ENCODE data around the gene ZC3H6. TPM values are rescaled to one million over a fixed set of nuclear protein-coding genes. Genes with fewer than 3 reads are reported as not detected.

Gene ZC3H6
- total and polyA plus RNA-seq, 4 experiments from 2014 or later = 4.6 to 43.2 (median 22.2) TPM

GRCh38 chr2:112321375-112322320, 46.3 kb downstream of the ZC3H6 start:
- Mint-ChIP-seq H3K4me3 (no peak overlapping the region), H3K36me3 (peaks cover 41 to 45% of the 10 kb centered on the region in 2 donors), H3K9me3 (no peaks in the 10 kb centered on the region), H3K4me1 (no peaks in the 10 kb centered on the region), H3K27ac (no peak overlapping the region), H3K27me3 (no peaks in the 10 kb centered on the region)
- H3K9me3 ChIP-seq (ENCODE audit: control insufficient read depth in 1 of 2, low read length in 2 of 2) = no peaks in the 10 kb centered on the region
- H3K4me3 ChIP-seq (ENCODE audit: low read length in 2 of 2) = no peak overlapping the region
- H3K27me3 ChIP-seq (ENCODE audit: insufficient read depth, low read length) = no peaks in the 10 kb centered on the region
- no peak overlapping the region for H3K27ac ChIP-seq (ENCODE audit: low read depth, low read length)
- intact Hi-C loops (cut with micrococcal nuclease) = no loop called here
- H3K4me1 ChIP-seq (ENCODE audit: insufficient read depth, low read length) = no peaks in the 10 kb centered on the region
- no peak for DNase-seq
- CTCF ChIA-PET (ENCODE audit: partially characterized antibody) = interaction anchor here (0.7 kb wide), 1 partner anchor 177 kb away, joined by 3 read pairs; no protein-coding TSS in a partner anchor
- H3K36me3 ChIP-seq (ENCODE audit: insufficient read depth, low read length) = peaks cover 19% of the 10 kb centered on the region
- POLR2A ChIA-PET (ENCODE audit: partially characterized antibody) = no interaction called here

- Mint-ChIP-seq H3K27me3 (no peaks in the 10 kb centered on the region), H3K4me3 (no peak overlapping the region), H3K9me3 (no peaks in the 10 kb centered on the region), H3K27ac (peak overlapping the region in 1 of 7 donors; percentile 42), H3K4me1 (no peaks in the 10 kb centered on the region), H3K36me3 (peaks cover 43 to 48% of the 10 kb centered on the region in 2 donors)
- CTCF ChIA-PET (ENCODE audit: partially characterized antibody) = no interaction called here
- no peak for DNase-seq
- no peak overlapping the region for H3K27ac ChIP-seq (ENCODE audit: low read depth, low read length)
- intact Hi-C loops (cut with micrococcal nuclease) = no loop called here
- no peaks in the 10 kb centered on the region for H3K27me3 ChIP-seq (ENCODE audit: insufficient read depth, low read length)
- no peaks in the 10 kb centered on the region for H3K9me3 ChIP-seq (ENCODE audit: control insufficient read depth in 1 of 2, low read length in 2 of 2)
- peaks cover 19% of the 10 kb centered on the region for H3K36me3 ChIP-seq (ENCODE audit: insufficient read depth, low read length)
- no peak overlapping the region for H3K4me3 ChIP-seq (ENCODE audit: low read length in 2 of 2)
- POLR2A ChIA-PET (ENCODE audit: partially characterized antibody) = no interaction called here
- H3K4me1 ChIP-seq (ENCODE audit: insufficient read depth, low read length) = no peaks in the 10 kb centered on the region
Observed at GRCh38 chr2:112322919-112323318, 47.5 kb downstream of the ZC3H6 start.

- Mint-ChIP-seq H3K27me3 (no peaks in the 10 kb centered on the region), H3K4me3 (no peak overlapping the region), H3K36me3 (peaks cover 28 to 37% of the 10 kb centered on the region in 2 donors), H3K9me3 (no peaks in the 10 kb centered on the region), H3K4me1 (no peaks in the 10 kb centered on the region), H3K27ac (peak overlapping the region in 1 of 7 donors; percentile 15)
- no peak overlapping the region for H3K4me3 ChIP-seq (ENCODE audit: low read length in 2 of 2)
- H3K27me3 ChIP-seq (ENCODE audit: insufficient read depth, low read length) = no peaks in the 10 kb centered on the region
- intact Hi-C loops (cut with micrococcal nuclease) = no loop called here
- no peaks in the 10 kb centered on the region for H3K9me3 ChIP-seq (ENCODE audit: control insufficient read depth in 1 of 2, low read length in 2 of 2)
- no peaks in the 10 kb centered on the region for H3K4me1 ChIP-seq (ENCODE audit: insufficient read depth, low read length)
- H3K27ac ChIP-seq (ENCODE audit: low read depth, low read length) = no peak overlapping the region
- no peaks in the 10 kb centered on the region for H3K36me3 ChIP-seq (ENCODE audit: insufficient read depth, low read length)
- DNase-seq = no peak
- ChIA-PET CTCF (ENCODE audit: partially characterized antibody) (interaction anchor here (1.6 kb wide), 1 partner anchor 73 kb away, joined by 5 read pairs; no protein-coding TSS in a partner anchor), POLR2A (ENCODE audit: partially characterized antibody) (no interaction called here)
Observed at GRCh38 chr2:112332123-112332696, 56.8 kb downstream of the ZC3H6 start.

- no peaks in the 10 kb centered on the region for H3K9me3 Mint-ChIP-seq
- peaks cover 15 to 18% of the 10 kb centered on the region in 2 donors for H3K36me3 Mint-ChIP-seq
- H3K9me3 ChIP-seq (ENCODE audit: control insufficient read depth in 1 of 2, low read length in 2 of 2) = no peaks in the 10 kb centered on the region
- CTCF ChIA-PET (ENCODE audit: partially characterized antibody) = interaction anchor here (1.0 to 1.2 kb wide), 2 partner anchors 26 to 214 kb away, joined by 3 read pairs; no protein-coding TSS in a partner anchor
- H3K4me3 ChIP-seq (ENCODE audit: low read length in 2 of 2) = no peak overlapping the region
- POLR2A ChIA-PET (ENCODE audit: partially characterized antibody) = interaction anchor here (1.5 kb wide), 1 partner anchor 81 kb away, joined by 3 read pairs; the partner anchor contains the start of gene ZC3H8
- H3K4me1 ChIP-seq (ENCODE audit: insufficient read depth, low read length) = no peaks in the 10 kb centered on the region
- intact Hi-C loops (cut with micrococcal nuclease) = no loop called here
- no peak for DNase-seq
- no peak overlapping the region for H3K4me3 Mint-ChIP-seq
- H3K27ac ChIP-seq (ENCODE audit: low read depth, low read length) = no peak overlapping the region
- no peaks in the 10 kb centered on the region for H3K36me3 ChIP-seq (ENCODE audit: insufficient read depth, low read length)
- no peaks in the 10 kb centered on the region for H3K4me1 Mint-ChIP-seq
- H3K27ac Mint-ChIP-seq = no peak overlapping the region
- H3K27me3 ChIP-seq (ENCODE audit: insufficient read depth, low read length) = no peaks in the 10 kb centered on the region
- H3K27me3 Mint-ChIP-seq = no peaks in the 10 kb centered on the region
Observed at GRCh38 chr2:112335600-112335999, 60.2 kb downstream of the ZC3H6 start.

GRCh38 chr2:112339986-112340385, 64.6 kb downstream of the ZC3H6 start:
- H3K4me3 ChIP-seq (ENCODE audit: low read length in 2 of 2) = no peak overlapping the region
- CTCF ChIA-PET (ENCODE audit: partially characterized antibody) = no interaction called here
- H3K27ac ChIP-seq (ENCODE audit: low read depth, low read length) = no peak overlapping the region
- Mint-ChIP-seq H3K4me1 (no peaks in the 10 kb centered on the region), H3K36me3 (no peaks in the 10 kb centered on the region), H3K27me3 (no peaks in the 10 kb centered on the region), H3K4me3 (no peak overlapping the region), H3K9me3 (no peaks in the 10 kb centered on the region), H3K27ac (no peak overlapping the region)
- DNase-seq = no peak
- no peaks in the 10 kb centered on the region for H3K9me3 ChIP-seq (ENCODE audit: control insufficient read depth in 1 of 2, low read length in 2 of 2)
- no peaks in the 10 kb centered on the region for H3K27me3 ChIP-seq (ENCODE audit: insufficient read depth, low read length)
- no peaks in the 10 kb centered on the region for H3K4me1 ChIP-seq (ENCODE audit: insufficient read depth, low read length)
- H3K36me3 ChIP-seq (ENCODE audit: insufficient read depth, low read length) = no peaks in the 10 kb centered on the region
- intact Hi-C loops (cut with micrococcal nuclease) = no loop called here
- POLR2A ChIA-PET (ENCODE audit: partially characterized antibody) = no interaction called here

- H3K27ac Mint-ChIP-seq = no peak overlapping the region
- Histone ChIP-seq H3K27ac (ENCODE audit: low read depth, low read length) (no peak overlapping the region), H3K9me3 (ENCODE audit: control insufficient read depth in 1 of 2, low read length in 2 of 2) (no peaks in the 10 kb centered on the region), H3K27me3 (ENCODE audit: insufficient read depth, low read length) (no peaks in the 10 kb centered on the region), H3K36me3 (ENCODE audit: insufficient read depth, low read length) (no peaks in the 10 kb centered on the region), H3K4me1 (ENCODE audit: insufficient read depth, low read length) (no peaks in the 10 kb centered on the region), H3K4me3 (ENCODE audit: low read length in 2 of 2) (no peak overlapping the region)
- H3K27me3 Mint-ChIP-seq = no peaks in the 10 kb centered on the region
- DNase-seq = no peak
- H3K4me1 Mint-ChIP-seq = no peaks in the 10 kb centered on the region
- intact Hi-C loops (cut with micrococcal nuclease) = no loop called here
- CTCF ChIA-PET (ENCODE audit: partially characterized antibody) = no interaction called here
- H3K9me3 Mint-ChIP-seq = no peaks in the 10 kb centered on the region
- POLR2A ChIA-PET (ENCODE audit: partially characterized antibody) = no interaction called here
- no peaks in the 10 kb centered on the region for H3K36me3 Mint-ChIP-seq
- no peak overlapping the region for H3K4me3 Mint-ChIP-seq
Observed at GRCh38 chr2:112340475-112341267, 65.3 kb downstream of the ZC3H6 start.

GRCh38 chr2:112342067-112342550, 66.7 kb downstream of the ZC3H6 start:
- H3K36me3 Mint-ChIP-seq = peaks cover 0 to 4% of the 10 kb centered on the region in 2 donors
- intact Hi-C loops (cut with micrococcal nuclease) = no loop called here

More at GRCh38 chr2:112342067-112342550, 66.7 kb downstream of the ZC3H6 start:
- no peaks in the 10 kb centered on the region for H3K9me3 ChIP-seq (ENCODE audit: control insufficient read depth in 1 of 2, low read length in 2 of 2)
- no peak overlapping the region for H3K4me3 Mint-ChIP-seq
- H3K27me3 Mint-ChIP-seq = no peaks in the 10 kb centered on the region
- H3K4me1 Mint-ChIP-seq = no peaks in the 10 kb centered on the region
- ChIA-PET CTCF (ENCODE audit: partially characterized antibody) (no interaction called here), POLR2A (ENCODE audit: partially characterized antibody) (no interaction called here)
- H3K4me1 ChIP-seq (ENCODE audit: insufficient read depth, low read length) = no peaks in the 10 kb centered on the region
- H3K9me3 Mint-ChIP-seq = peaks cover 0 to 2% (median 0%) of the 10 kb centered on the region in 8 donors
- H3K27ac Mint-ChIP-seq = no peak overlapping the region
- H3K27me3 ChIP-seq (ENCODE audit: insufficient read depth, low read length) = no peaks in the 10 kb centered on the region
- no peak overlapping the region for H3K4me3 ChIP-seq (ENCODE audit: low read length in 2 of 2)
- no peak overlapping the region for H3K27ac ChIP-seq (ENCODE audit: low read depth, low read length)
- DNase-seq = no peak
- H3K36me3 ChIP-seq (ENCODE audit: insufficient read depth, low read length) = no peaks in the 10 kb centered on the region

All from CD4-positive, alpha-beta memory T cell (primary cell).